WERI-Rb-1 (cell line): ENCODE data around the gene CDC45.

ENCODE experiments used
- DNase-seq: peaks from one replicate; pipeline ENCODE4 v3.0.0-alpha.2; 2020
- H3K27ac ChIP-seq: fragments of 250-450 bp; sonication (Bioruptor Pico); 2 replicates; pipeline ENCODE4 v1.5.1; 2020; ENCODE audit warnings: mild to moderate bottlenecking, moderate library complexity
- H3K27me3 ChIP-seq: fragments of 250-450 bp; sonication (Bioruptor Pico); 2 replicates; pipeline ENCODE4 v1.5.1; 2021; ENCODE audit warnings: mild to moderate bottlenecking, low read depth, moderate library complexity; ENCODE audit not compliant: insufficient read depth, severe bottlenecking
- H3K36me3 ChIP-seq: fragments of 250-450 bp; sonication (Bioruptor Pico); 2 replicates; pipeline ENCODE4 v1.5.1; 2020; ENCODE audit warnings: mild to moderate bottlenecking, moderate library complexity
- H3K4me3 ChIP-seq: 2 replicates; pipeline ENCODE4 v1.5.1; 2011; ENCODE audit warnings: low read depth, mild to moderate bottlenecking, control low read depth, low read length
- H3K9me3 ChIP-seq: fragments of 250-450 bp; sonication (Bioruptor Pico); 2 replicates; pipeline ENCODE4 v1.5.1; 2021; ENCODE audit warnings: mild to moderate bottlenecking, moderate library complexity; ENCODE audit not compliant: severe bottlenecking
- TF ChIP-seq, protein P1 (sequence below): IDR thresholded peaks from 2 replicates; pipeline ENCODE4 v1.5.1; 2011; ENCODE audit warnings: low read depth, mild to moderate bottlenecking, control low read depth, inconsistent platforms, low read length

The CDC45 gene

DNA sequence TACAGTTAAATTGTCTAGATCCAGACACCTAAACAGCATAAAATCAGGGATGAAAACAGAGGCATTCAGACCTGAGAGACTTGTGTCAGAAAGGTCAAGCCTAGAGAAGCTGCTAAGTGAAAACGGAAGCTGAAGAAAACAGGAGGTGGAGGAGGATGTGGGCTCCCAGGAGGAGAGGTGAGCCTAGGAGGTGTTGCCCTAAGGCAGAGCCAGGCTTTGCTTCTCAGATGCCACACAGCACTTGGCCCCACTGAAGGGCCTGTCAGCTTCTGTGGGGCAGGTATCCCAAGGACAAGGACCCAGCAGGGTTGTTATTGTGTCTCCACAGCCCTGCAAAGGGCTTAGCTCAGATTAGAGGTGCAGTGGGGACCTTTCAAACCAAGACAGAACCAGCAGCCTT is 15.2 kb upstream of the CDC45 start:
- peak overlapping the region; percentile 59 for H3K27ac ChIP-seq
- peak; percentile 49 for DNase-seq
- no peaks in the 10 kb centered on the region for H3K9me3 ChIP-seq
- no peak overlapping the region for H3K4me3 ChIP-seq
- TF ChIP-seq, protein P1, sequence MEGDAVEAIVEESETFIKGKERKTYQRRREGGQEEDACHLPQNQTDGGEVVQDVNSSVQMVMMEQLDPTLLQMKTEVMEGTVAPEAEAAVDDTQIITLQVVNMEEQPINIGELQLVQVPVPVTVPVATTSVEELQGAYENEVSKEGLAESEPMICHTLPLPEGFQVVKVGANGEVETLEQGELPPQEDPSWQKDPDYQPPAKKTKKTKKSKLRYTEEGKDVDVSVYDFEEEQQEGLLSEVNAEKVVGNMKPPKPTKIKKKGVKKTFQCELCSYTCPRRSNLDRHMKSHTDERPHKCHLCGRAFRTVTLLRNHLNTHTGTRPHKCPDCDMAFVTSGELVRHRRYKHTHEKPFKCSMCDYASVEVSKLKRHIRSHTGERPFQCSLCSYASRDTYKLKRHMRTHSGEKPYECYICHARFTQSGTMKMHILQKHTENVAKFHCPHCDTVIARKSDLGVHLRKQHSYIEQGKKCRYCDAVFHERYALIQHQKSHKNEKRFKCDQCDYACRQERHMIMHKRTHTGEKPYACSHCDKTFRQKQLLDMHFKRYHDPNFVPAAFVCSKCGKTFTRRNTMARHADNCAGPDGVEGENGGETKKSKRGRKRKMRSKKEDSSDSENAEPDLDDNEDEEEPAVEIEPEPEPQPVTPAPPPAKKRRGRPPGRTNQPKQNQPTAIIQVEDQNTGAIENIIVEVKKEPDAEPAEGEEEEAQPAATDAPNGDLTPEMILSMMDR = no peak
- H3K36me3 ChIP-seq = peaks cover 53% of the 10 kb centered on the region
- H3K27me3 ChIP-seq = no peaks in the 10 kb centered on the region

DNA sequence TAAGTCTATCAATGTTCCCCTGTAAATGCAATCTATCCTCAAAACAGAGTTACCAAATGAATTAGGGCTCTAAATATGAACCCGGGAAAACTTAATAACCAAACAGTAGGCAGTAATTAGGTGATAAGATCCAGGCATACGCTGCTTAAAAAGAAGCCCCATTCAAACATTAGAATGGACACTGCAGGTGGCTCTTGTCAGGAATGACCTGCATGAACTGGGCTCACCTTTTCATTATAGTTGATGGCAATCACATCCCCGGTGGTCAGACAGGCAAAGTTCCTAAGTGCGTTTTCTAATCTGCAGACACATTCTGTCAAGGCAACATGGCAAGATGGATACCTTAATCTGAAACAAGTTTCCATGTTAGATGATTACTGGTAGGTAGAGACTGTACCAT is 14.7 kb upstream of the CDC45 start:
- TF ChIP-seq, protein P1 = no peak
- no peaks in the 10 kb centered on the region for H3K9me3 ChIP-seq
- H3K4me3 ChIP-seq = no peak overlapping the region
- H3K27ac ChIP-seq = peak overlapping the region; percentile 59
- H3K27me3 ChIP-seq = no peaks in the 10 kb centered on the region
- DNase-seq = peak; percentile 14
- H3K36me3 ChIP-seq = peaks cover 57% of the 10 kb centered on the region

DNA sequence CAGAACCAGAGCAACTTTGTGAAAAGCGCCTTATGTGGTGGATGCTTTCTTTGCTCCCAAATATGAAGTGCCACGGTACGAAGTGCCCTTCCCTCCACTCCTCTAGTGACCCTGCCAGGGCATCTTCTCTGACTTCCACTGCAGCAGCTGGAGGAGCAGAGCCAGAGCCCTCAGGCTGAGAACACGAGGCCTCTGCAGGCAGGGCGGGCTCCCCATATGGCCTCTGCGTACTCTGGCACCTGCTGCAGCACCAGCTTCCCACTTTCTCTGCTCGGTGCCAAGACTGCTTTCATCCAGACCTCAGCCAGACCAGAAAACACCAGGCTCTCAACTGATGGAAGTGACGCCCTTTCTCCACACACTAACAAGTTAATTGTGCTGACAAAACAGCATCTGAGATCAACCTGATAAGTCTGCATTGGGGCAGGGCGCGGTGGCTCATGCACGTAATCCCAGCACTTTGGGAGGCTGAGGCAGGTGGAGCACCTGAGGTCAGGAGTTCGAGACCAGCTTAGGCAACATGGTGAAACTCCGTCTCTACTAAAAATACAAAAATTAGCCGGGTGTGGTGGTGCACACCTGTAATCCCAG is 13.5 kb upstream of the CDC45 start:
- 0 out of 2 replicates have a peak overlapping the region, but pooled peaks have one; percentile 59 for H3K27ac ChIP-seq
- peaks cover 69% of the 10 kb centered on the region for H3K36me3 ChIP-seq
- H3K9me3 ChIP-seq = no peaks in the 10 kb centered on the region
- H3K4me3 ChIP-seq = no peak overlapping the region
- DNase-seq = no peak
- H3K27me3 ChIP-seq = no peaks in the 10 kb centered on the region
- TF ChIP-seq, protein P1 = no peak

DNA sequence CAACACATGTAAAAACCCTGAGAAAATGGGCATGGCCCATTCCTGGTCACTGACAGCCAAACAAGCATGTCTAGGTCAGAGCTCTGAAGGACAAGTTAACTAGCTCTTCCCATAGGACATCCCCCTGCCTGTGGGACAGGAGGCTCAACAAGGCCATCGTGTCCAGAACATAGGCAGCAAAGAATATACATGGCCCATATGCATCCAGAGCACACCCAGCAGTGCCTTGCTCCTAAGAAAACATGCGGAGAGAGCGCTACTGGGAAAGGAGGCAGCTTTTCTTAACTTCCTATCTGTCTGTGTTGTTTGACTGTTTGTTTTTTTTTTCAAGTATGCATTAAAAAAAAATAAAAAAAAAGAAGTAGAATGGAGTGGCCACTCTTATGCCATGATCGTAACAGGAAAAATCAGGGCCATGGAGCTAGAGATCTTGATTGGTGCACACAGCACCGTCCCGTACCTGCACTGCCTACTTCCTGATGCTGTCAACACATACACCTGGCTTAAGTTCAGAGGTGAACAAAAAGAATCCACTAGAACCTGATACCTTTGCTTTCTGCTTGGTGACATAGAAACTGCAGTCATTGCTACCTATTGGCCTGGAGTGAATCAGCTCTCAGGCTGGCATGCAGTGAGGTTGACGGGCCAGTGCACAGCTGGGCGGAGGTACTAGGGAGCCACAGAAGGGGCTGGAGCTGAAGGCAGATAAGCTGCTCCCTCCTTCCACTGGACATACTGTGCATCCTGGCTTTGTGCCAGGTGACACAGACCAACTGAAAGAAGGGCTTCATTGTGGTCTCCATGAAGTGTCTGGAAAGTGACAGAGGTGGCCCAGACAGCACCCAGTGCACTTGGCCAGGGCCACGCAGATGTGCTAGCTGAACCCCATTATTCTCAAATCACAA is 12.6 kb upstream of the CDC45 start:
- no peak for DNase-seq
- TF ChIP-seq, protein P1 = no peak
- no peak overlapping the region for H3K4me3 ChIP-seq
- no peaks in the 10 kb centered on the region for H3K9me3 ChIP-seq
- no peaks in the 10 kb centered on the region for H3K27me3 ChIP-seq
- peaks cover 75% of the 10 kb centered on the region for H3K36me3 ChIP-seq
- H3K27ac ChIP-seq = no peak overlapping the region

DNA sequence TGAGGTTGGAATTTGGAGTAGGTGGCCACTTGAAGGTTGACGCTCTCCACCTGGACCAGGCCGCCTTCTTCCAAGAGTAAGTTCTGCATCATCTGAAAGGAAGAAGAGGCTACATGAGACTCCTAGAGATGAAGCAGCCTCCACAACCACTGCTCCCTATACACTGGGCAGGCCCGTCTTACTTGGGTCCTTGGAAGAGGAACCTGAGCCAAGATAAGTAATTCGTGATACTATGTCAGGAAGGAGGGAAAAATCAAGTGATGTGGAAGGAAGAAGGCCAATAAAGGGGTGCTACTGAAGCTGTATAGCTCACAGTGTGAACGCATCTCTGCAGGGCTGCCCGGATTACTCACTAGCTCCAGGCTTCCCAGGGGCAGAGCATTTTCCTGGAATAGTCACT is 11.8 kb upstream of the CDC45 start:
- TF ChIP-seq, protein P1 = no peak
- no peak overlapping the region for H3K4me3 ChIP-seq
- H3K27ac ChIP-seq = no peak overlapping the region
- H3K36me3 ChIP-seq = peaks cover 83% of the 10 kb centered on the region
- no peaks in the 10 kb centered on the region for H3K9me3 ChIP-seq
- no peak for DNase-seq
- H3K27me3 ChIP-seq = no peaks in the 10 kb centered on the region
